ENCODE data around the gene WBP2.

The WBP2 gene

DNA sequence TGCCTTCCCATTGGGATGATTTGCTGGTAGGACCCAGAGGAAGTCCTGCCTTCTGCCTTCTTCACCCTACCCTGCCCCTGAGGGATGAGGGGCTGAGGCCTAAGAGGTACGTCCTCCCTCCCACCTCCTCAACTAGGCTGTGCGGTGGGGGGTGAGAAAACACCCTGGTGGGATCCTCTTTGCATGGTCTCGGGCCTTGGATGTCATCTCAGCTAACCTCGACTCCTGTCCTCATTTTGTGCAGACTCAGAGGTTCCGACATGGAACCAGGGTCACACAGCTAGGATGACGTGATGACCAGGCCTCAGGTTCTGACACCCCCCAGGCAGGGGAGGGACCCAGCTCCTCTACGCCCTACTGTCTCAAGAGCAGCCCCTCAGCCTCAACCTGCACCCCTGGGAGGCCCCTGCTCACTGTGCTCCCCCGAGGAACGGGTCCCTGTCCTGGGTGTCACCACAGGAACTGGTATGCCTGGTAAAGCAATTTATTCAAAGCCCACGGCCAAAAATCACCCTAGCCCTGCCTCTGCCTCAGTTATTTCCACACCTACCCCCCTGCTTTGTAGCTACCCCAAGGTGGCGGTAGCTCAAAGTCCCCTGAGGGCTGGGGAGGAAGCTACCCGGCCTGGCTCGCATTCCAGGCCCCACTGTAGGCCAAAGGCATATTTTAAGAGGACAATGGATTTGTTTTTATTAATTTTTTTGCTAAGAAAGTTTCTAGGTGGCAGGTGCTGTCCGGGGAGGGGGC, 28.4 kb downstream of the WBP2 start:
- DNase-seq = no peak

DNA sequence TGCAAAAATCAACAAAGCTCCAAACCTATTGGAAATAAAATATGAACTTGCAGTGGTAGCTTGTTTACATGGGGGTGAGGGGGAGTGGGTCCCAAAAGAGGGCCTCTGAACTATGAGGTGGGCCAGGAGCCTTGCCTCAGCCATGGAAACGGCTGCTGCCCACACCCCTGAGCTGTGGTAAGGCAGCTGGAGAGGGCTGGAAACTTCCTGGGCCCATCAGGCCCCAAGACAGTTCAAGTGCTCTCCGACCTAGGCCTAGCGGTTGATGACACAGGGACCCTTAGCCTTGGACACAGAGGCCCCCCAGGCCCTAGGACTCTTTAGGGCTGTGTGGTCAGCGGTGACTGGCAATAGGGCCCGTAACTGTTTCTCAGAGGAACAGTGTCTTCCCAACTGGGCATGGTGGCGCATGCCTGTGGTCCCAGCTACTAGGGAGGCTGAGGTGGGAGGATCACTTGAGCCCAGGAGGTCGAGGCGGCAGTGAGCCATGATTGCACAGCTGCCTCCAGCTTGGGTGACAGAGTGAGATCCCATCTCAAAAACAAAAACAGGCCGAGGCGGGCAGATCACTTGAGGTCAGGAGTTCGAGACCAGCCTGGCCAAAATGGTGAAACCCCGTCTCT, 29.3 kb downstream of the WBP2 start:
- no peak for DNase-seq

DNA sequence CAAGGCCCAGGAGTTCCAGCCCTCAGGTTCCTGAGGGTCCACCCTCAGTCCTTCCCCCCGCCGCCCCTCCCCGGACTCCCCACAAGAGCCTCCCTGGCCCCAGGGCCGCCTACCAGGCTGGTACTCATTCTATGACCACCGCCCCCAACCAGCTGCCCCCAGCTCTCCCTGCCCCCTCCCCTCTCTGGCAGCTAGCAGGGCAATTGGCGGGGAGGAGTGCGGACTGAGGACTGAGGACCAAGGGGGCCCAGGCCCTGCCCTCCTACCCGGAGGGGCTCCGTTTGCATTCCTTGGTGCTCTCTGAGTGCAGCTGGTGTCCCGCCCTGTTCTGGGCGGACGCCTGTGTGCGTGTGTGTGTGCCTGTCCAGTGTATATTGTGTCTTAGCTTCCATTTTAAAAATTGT, 30.0 kb downstream of the WBP2 start:
- no peak for DNase-seq

DNA sequence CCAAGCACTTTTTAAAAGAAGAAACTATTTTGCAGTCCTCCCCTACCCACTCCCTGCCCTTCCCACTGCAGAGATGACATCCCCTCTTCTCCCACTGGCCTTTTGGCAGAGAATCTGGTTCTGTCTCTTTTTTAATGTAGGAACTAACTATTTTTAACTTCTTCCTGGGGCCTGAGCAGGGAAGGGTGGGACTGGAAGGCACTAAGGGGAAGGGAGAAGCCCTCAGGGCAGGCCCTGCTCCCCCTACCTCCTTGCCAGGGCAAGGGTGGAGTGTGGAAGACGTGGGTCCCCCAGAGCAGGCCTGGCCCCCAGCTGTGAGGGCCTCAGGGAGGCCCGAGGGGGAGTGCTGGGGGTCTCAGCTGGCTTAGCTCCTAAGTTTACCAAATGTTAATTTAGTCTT, 30.5 kb downstream of the WBP2 start:
- DNase-seq = no peak

DNA sequence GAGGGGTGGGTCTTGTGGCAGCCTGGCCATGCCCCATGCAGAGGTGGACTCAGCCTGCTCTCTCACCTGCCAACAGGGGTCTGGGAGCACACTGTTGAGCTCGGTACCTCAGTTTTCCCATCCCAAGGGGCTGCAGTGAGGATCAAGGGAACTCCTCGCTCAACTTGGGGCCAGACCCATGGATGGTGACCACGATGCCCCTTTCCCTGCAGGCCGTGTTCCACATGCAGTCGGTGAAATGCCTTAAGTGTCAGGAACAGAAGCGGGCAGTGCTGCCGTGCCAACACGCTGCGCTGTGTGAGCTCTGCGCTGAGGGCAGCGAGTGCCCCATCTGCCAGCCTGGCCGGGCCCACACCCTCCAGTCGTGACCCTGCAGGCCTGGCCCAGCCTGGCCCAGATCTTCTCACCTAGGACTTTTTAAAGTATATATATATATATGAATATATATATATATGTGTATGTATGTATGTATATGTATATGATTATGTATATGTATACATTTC, 31.0 kb downstream of the WBP2 start:
- DNase-seq = no peak

DNA sequence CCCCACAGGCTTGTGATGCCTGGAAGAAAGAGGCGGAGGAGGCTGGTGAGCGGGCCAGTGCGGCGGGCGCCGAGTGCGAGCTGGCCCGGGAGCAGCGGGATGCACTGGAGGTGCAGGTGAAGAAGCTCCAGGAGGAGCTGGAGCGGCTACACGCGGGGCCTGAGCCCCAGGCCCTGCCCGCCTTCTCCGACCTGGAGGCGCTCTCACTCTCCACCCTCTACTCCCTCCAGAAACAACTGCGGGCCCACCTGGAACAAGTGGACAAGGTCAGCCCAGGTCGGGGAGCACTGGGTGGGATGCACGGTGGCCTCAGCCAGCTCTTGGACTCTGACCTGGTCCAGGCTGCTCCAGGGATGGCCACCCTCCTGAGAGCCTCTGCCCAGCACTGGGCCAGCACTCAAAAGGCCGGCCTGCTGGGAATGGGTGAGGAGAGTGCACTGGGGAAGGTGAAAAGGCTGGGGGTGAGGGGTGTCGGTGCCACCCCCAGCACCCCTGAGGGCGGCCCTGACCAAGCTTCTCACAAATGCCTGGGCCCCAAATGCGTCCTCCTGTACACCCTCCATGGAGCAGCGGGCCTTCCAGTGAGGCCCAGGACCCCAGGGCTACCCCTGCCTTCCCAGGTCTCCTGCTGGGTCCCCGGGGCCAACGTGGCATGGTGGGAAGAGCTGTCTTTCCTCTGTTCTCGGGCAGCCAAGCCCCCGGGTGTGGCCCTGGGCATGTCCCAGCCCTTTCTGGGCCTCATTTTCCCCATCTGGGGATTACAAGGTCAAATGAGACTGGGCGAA, 31.7 kb downstream of the WBP2 start:
- DNase-seq = no peak

DNA sequence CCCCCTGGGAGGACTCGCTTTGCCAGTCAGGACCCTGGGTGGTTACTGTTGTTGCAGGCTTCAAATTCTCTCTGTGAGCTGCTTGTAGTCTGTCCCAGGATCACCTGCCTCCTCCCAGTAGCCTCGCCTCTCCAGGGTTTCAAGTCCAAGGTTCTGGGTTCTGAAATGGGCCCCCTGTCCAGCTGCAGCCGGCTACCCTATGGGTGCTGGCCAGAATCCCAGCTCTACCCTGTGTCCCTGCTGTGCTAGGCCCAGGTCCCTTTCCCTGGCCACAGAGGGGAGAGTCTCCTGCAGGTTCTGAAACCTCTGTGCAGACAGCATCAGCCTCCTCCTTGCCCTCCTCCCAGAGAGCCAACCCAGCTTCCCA, 32.4 kb downstream of the WBP2 start:
- no peak for DNase-seq

DNA sequence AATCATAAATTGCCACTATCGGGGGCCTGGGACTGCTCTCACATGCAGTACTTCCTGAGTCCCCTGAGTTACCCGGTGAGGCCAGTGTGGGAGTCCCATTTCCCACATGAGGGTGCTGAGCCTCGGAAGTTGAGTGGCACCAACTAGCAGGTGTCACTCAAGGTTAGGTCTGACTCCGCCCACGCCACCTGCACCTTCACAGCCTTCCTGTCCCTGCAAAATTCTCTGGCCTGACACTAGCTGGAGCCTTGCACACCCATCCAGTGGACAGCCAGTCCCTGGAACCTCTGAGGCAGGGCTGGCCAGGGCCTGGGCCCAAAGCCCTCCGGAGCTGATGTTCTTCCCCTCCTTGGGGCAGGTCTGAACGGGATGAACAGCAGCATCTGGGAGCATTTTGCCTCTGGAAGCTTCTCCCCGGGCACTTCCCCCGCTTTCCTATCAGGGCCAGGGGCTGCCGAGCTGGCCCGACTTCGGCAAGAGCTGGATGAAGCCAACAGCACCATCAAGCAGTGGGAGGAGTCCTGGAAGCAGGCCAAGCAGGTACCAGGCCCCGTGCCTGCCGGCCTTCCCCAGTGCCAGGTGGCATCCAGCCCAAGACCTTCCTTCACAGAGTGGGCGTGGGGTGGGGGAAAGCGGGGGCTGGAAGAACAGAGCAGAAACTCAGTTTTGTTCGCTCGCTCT, 32.9 kb downstream of the WBP2 start:
- DNase-seq = no peak

DNA sequence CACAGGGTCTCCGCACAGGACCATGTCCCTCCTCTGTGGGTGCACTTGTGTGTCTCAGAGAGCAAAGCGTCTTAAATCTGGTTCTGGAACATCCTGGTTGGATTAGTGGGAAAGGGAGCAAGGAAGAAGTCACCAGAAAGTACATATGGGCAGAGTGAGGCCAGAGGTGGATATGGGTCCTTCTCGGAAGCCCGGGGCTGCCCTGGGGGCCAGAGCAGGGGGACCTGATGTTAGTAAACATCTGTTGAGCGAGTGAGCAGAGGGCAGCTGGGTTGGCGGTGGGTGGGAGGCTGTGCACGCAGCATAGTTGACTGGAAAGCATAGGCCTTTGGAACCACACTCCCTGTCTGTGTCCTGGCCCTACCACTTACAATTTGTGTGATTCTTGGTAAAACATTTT, 33.6 kb downstream of the WBP2 start:
- no peak for DNase-seq

DNA sequence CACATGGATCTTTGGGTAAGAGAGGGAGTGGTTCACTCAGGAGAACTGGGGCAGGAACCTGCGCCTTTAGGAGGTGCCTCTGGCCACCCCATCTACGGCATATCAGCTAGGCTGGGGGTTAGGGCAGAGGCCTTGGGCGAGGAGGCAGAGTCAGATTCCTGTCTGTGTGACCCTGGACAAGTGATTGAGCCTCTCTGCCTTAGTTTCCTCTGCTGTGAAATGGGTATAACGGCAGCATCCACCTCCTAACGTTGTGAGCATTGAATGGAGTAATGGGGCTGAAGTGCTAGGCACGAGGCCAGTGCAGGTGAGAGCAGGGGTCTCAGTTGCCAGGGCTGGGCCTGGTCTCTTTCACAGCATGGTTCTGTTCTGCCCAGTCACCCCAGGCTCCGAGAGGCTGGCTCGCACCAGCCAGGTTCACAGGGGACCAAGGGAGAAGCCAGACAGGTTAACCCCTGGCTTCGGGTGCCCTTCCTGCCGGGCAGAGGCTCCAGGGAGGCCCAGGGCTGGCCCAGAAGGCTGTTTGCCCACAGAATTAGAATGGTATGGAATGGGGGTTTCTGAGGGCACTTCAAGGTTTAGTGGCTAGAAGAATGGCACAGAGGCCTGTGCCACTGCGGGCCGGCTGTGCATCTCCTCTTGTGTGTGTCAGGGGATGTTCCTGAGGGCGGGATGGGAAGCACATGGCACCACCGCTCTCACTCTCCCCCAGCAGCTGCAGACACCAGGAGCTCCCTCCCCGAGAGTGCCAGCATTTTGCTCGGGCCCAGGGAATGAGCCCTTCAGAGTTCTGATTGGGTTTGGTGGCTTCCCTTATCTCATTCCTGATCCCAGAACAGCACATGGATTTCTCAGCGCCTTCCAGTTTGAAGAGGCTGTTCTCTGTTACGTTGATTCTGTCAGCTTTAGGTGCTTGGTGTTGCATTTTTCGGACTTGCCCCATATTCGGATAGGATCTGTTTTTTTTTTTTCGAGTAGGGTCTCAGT, 34.7 kb downstream of the WBP2 start:
- DNase-seq = no peak

DNA sequence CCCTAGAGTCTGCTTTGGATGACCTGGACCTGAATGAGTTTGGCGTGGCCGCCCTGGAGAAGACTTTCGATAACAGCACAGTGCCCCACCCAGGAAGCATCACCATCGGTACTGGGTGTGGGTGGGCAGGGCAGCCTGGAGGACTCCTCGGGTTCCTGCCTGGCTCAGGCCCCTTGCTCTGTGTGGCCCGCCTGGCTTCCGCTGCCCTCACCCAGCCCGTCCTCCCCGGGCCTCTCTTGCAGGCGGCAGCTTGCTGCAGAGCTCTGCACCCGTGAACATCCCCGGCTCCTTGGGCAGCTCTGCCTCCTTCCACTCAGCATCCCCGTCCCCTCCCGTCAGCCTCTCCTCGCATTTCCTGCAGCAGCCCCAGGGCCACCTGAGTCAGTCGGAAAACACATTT, 35.5 kb downstream of the WBP2 start:
- DNase-seq = no peak

DNA sequence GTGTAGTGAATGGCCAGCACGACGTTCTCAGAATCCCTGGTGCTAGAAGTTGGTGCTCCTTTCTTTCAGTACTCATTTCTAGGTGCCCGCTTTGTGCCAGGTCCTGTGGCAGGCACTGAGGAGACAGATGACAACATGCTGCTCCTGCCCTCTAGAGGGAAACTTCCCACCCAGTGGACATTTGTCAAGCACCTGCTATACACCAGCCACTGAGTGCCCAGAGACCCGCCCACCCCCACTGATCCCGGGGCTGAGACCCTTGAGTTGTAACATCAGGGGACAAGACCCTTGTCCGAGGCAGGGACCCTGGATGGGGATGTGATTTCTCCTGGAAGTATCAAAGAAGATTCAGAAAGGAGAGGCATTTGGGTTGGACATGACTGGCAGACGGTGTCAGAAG, 36.0 kb downstream of the WBP2 start:
- no peak for DNase-seq

DNA sequence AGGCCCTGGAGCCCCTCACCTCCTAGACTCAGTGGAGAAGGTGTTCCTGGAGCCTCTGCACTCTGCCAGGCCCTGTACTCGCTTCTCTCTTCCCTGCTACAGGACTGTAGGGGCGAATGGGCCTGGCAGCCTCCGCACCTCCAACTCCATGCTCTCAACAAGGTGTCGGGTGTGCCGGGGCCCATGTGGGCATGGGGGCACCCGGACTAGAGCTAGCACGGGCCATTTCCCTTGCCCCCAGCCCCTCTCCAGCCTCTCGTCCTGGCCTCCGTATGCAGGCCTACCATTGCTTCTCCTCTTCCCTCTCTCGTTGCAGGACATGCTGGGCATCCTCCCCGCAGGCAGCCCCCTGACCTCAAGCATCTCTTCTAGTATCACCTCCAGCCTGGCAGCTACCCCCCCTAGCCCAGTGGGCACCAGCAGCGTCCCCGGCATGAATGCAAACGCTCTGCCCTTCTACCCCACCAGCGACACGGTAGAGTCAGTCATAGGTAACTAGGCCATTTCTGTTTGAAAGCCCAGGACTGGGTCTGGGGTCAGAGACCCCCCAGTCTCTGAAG, 36.7 kb downstream of the WBP2 start:
- no peak for DNase-seq

DNA sequence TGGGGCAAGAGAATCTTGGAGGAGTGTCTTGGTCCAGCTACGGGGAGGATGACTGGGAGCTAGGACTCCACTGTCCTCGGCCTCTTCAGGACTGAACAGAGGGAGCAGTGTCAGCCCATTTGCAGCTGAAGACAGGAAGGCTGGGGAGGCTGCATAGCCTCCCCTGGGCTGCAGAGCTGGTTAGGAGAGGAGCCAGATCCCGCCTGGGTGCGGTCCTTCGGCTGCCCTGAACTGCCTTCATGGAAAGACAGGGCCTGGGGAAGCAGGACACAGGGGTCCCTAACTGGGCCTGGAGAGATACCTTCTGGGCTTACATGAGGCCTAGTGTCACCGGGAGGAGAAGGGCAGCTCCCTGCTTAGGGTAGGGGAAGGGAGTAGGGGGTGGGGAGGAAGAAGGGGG, 37.6 kb downstream of the WBP2 start:
- DNase-seq = no peak

DNA sequence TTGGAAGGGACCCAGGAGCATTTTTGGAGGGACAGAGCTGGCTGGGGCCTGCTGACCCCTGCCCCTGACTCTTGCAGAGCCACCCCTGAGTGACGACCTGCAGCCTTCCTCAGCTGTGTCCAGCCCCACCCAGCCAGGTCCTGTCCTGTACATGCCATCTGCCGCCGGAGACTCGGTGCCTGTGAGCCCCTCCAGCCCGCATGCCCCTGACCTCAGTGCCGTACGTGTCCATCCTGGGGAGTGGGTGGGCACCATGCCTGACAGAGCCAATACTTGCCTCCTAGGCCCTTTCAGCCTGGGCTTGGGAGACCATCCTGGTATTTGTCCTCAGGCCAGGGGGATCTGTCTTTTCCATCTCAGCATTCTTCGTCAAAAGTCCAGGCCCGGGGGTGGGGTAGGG, 38.4 kb downstream of the WBP2 start:
- no peak for DNase-seq

DNA sequence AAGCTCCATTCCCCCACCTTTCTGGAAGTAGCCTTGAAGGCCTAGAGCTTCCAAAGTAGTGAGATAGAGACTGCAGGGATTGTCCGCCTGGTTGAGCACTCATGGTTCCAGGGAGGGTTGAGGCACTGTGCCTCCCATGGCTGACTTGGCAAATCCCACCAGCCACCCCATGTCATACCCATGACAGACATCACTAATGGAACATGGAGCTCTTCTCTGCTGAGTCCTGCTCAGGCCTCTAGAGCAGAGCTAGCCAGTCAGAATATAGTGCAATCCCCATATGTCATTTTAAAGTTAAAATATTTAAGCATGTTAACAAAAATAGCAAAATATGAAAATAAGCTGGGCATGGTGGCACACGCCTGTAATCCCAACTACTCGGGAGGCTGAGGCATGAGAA, 39.7 kb downstream of the WBP2 start:
- no peak for DNase-seq

DNA sequence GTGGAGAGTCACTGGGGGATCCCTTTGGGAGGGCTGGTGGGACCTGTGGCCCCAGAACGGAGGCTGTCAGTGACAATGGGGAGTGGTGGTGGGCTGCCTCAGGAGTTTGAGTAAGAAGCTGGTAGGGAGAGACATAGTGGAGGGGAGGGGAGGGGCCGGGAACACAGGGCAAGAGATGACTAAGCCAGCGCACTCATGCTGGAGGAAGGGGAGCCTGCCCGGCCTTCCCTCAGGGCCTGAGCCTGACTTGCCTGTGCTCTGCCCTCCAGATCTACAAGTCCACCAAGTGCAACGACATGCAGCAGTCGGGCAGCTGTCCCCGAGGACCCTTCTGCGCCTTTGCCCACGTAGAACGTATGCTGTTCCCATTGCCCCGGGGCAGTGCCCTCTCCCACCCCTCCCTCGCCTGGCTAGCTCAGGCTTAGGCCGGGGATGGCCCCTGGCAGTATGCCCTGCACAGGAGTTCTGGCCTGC, 40.2 kb downstream of the WBP2 start:
- DNase-seq = no peak

DNA sequence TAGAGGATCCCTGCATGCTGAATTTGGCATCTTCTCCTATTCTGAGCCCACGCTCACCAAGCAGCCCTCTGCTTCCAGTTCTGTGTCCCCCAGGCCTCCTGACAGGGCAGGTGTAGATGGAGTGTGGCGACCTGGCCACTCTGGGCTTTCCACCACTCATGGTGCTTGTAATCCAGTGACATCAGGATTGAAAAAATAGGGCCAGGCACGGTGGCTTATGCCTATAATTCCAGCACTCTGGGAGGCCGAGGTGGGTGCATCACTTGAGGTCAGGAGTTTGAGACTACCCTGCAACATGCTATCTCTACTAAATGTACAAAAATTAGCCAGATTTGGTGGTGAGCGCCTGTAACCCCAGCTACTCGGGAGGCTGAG, 41.1 kb downstream of the WBP2 start:
- DNase-seq = no peak

DNA sequence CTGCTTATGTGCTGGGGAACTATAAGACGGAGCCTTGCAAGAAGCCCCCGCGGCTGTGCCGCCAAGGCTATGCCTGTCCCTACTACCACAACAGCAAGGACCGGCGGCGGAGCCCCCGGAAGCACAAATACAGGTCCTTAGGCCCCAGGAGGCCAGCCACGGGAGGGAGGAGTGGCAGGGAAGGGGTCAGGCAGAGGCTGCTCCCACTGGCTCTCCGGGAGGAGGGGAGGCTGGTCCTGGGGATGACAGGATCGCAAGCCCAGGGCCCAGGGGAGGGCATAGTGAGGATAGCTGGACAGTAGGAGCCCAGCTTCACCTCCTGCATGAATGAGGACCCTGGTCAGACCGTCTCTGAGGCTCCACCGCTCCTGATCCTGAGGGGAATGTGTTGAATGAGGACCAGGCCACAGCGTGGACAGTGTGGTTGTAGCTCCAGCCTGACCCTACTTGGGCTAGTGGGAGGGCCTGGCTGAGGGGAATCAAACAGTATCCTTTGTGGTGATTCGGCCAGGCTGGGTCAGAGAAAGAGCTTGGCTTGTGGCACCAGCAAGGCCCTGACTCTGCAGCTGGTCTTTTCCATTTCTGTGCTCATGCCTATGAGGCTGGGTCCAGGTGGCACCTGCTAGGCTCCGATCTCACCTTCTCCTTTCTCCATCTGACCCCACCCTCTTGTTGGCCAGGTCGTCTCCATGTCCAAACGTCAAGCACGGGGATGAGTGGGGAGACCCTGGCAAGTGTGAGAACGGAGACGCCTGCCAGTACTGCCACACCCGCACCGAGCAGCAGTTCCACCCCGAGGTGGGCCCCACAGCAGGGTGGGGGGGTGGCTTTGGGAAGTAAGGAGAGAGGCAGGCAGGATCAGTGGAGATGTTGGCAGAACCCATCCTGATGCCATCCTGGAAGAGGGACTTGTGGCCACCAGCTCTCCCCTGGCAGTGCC, 41.8 kb downstream of the WBP2 start:
- DNase-seq = no peak
